Activated CD4-positive, alpha-beta T cell treated with anti-CD3 and anti-CD28 coated beads for 36 hours (primary cell): Measurements from ENCODE around the gene HS1BP3. TPM values are rescaled to one million over a fixed set of nuclear protein-coding genes. Genes with fewer than 3 reads are reported as not detected.

ENCODE experiments used
- ATAC-seq: fragments of 200-7000 bp; cut with Tn5 transposase; one replicate; pipeline ENCODE4 v1.10.0; 2021; ENCODE audit warnings: mild to moderate bottlenecking, moderate library complexity
- CTCF ChIA-PET: fragments of 350-600 bp; sonication (Branson Sonifier 250); formaldehyde crosslinking; loops from one replicate; lab custom pipeline; 2021; ENCODE audit warnings: antibody characterized with exemption; lab: Charles Lee
- POLR2A ChIA-PET: fragments of 350-600 bp; sonication (Branson Sonifier 250); formaldehyde crosslinking; loops from one replicate; lab custom pipeline; 2021; ENCODE audit warnings: antibody characterized with exemption, inconsistent platforms; lab: Charles Lee
- DNase-seq: peaks from one replicate; pipeline ENCODE4 v3.0.0-alpha.2; 2020
- H3K27ac Mint-ChIP-seq: one replicate; pipeline ENCODE4 v1.8.0; 2021; ENCODE audit warnings: mixed read lengths
- H3K27me3 Mint-ChIP-seq: one replicate; pipeline ENCODE4 v1.8.0; 2021; ENCODE audit warnings: mixed read lengths
- H3K36me3 Mint-ChIP-seq: one replicate; pipeline ENCODE4 v1.8.0; 2021; ENCODE audit warnings: low read depth, mixed read lengths
- H3K4me1 Mint-ChIP-seq: one replicate; pipeline ENCODE4 v1.8.0; 2021; ENCODE audit warnings: mixed read lengths
- H3K4me3 Mint-ChIP-seq: one replicate; pipeline ENCODE4 v1.8.0; 2021; ENCODE audit warnings: mild to moderate bottlenecking, moderate library complexity, mixed read lengths
- H3K9me3 Mint-ChIP-seq: one replicate; pipeline ENCODE4 v1.8.0; 2021; ENCODE audit warnings: low read depth, mixed read lengths
- intact Hi-C, 2 experiments: fragments of 100-400 bp; cut with DNase I in 1 of 2; cut with micrococcal nuclease in 1 of 2; formaldehyde crosslinking; loops; one replicate each; pipeline versions ENCODE4 v1.14.2 to v1.15.1; 2022 to 2024; cut with DNase I, micrococcal nuclease
- total RNA-seq, 2 experiments: library from RNA; stranded (reverse); gene quantifications; one replicate each; pipeline ENCODE4 v1.2.3, GENCODE V29; 2021

Gene HS1BP3
- total RNA-seq, 2 experiments from 2014 or later = 6.2 to 7.1 TPM

- Mint-ChIP-seq H3K27me3 (no peaks in the 10 kb centered on the region), H3K36me3 (peaks cover 46% of the 10 kb centered on the region), H3K4me3 (no peak overlapping the region), H3K27ac (no peak overlapping the region), H3K4me1 (no peaks in the 10 kb centered on the region), H3K9me3 (no peaks in the 10 kb centered on the region)
- no peak for ATAC-seq
- intact Hi-C loops = no loop called here
- ChIA-PET POLR2A (no interaction called here), CTCF (interaction anchor here (0.9 to 1.1 kb wide), 2 partner anchors 9 to 357 kb away, joined by 3 to 4 read pairs; no protein-coding TSS in a partner anchor)
- DNase-seq = no peak
These were observed 33.7 kb upstream of the HS1BP3 start for GRCh38 chr2:20684581-20685063.

GRCh38 chr2:20682167-20682920, 31.4 kb upstream of the HS1BP3 start:
- Mint-ChIP-seq H3K4me1 (no peaks in the 10 kb centered on the region), H3K4me3 (no peak overlapping the region), H3K27me3 (no peaks in the 10 kb centered on the region), H3K27ac (no peak overlapping the region), H3K36me3 (peaks cover 35% of the 10 kb centered on the region), H3K9me3 (no peaks in the 10 kb centered on the region)
- intact Hi-C loops = loop anchor here in 1 of 2 experiments (1.0 kb wide), 1 partner anchor 281 kb away; no protein-coding TSS in a partner anchor
- POLR2A ChIA-PET = interaction anchor here (0.6 to 0.7 kb wide), 2 partner anchors 67 to 329 kb away, joined by 3 read pairs; no protein-coding TSS in a partner anchor
- ATAC-seq (no peak), DNase-seq (no peak)
- CTCF ChIA-PET = no interaction called here

GRCh38 chr2:20680744-20681375, 30.0 kb upstream of the HS1BP3 start:
- H3K36me3 Mint-ChIP-seq = peaks cover 25% of the 10 kb centered on the region
- no peaks in the 10 kb centered on the region for H3K9me3 Mint-ChIP-seq
- ATAC-seq (no peak), DNase-seq (no peak)
- ChIA-PET CTCF (no interaction called here), POLR2A (no interaction called here)
- intact Hi-C loops = no loop called here
- no peak overlapping the region for H3K27ac Mint-ChIP-seq
- H3K4me1 Mint-ChIP-seq = no peaks in the 10 kb centered on the region
- H3K27me3 Mint-ChIP-seq = no peaks in the 10 kb centered on the region
- no peak overlapping the region for H3K4me3 Mint-ChIP-seq

GRCh38 chr2:20678780-20679179, 27.9 kb upstream of the HS1BP3 start:
- H3K27ac Mint-ChIP-seq = no peak overlapping the region
- no peak overlapping the region for H3K4me3 Mint-ChIP-seq
- ChIA-PET CTCF (interaction anchor here (0.6 to 5.6 kb wide), 4 partner anchors 18 to 285 kb away, joined by 3 to 23 read pairs (median 8); partner anchors contain the start of gene HS1BP3), POLR2A (no interaction called here)
- no peak for DNase-seq
- H3K4me1 Mint-ChIP-seq = no peaks in the 10 kb centered on the region
- H3K9me3 Mint-ChIP-seq = no peaks in the 10 kb centered on the region
- ATAC-seq = no peak
- H3K36me3 Mint-ChIP-seq = peaks cover 14% of the 10 kb centered on the region
- intact Hi-C loops = no loop called here
- H3K27me3 Mint-ChIP-seq = no peaks in the 10 kb centered on the region

GRCh38 chr2:20678086-20678395, 27.1 kb upstream of the HS1BP3 start:
- intact Hi-C loops = no loop called here
- Mint-ChIP-seq H3K4me3 (no peak overlapping the region), H3K27me3 (no peaks in the 10 kb centered on the region), H3K4me1 (no peaks in the 10 kb centered on the region), H3K36me3 (peaks cover 9% of the 10 kb centered on the region), H3K27ac (no peak overlapping the region), H3K9me3 (no peaks in the 10 kb centered on the region)
- ATAC-seq (no peak), DNase-seq (no peak)
- CTCF ChIA-PET = interaction anchor here (1.2 to 5.6 kb wide), 5 partner anchors 12 to 285 kb away, joined by 3 to 23 read pairs (median 4); partner anchors contain the start of gene HS1BP3
- POLR2A ChIA-PET = interaction anchor here (0.7 kb wide), 1 partner anchor 18 kb away, joined by 3 read pairs; no protein-coding TSS in a partner anchor

GRCh38 chr2:20677301-20678085, 26.6 kb upstream of the HS1BP3 start:
- POLR2A ChIA-PET = interaction anchor here (0.7 kb wide), 1 partner anchor 18 kb away, joined by 3 read pairs; no protein-coding TSS in a partner anchor
- H3K36me3 Mint-ChIP-seq = peaks cover 4% of the 10 kb centered on the region
- no peak for ATAC-seq
- CTCF ChIA-PET = interaction anchor here (1.2 to 5.6 kb wide), 5 partner anchors 11 to 286 kb away, joined by 3 to 23 read pairs (median 4); partner anchors contain the start of gene HS1BP3
- intact Hi-C loops = no loop called here
- DNase-seq = no peak
- peaks cover 3% of the 10 kb centered on the region for H3K27me3 Mint-ChIP-seq
- no peak overlapping the region for H3K27ac Mint-ChIP-seq
- no peaks in the 10 kb centered on the region for H3K9me3 Mint-ChIP-seq
- no peaks in the 10 kb centered on the region for H3K4me1 Mint-ChIP-seq
- no peak overlapping the region for H3K4me3 Mint-ChIP-seq

- CTCF ChIA-PET = interaction anchor here (0.8 to 5.6 kb wide), 6 partner anchors 11 to 287 kb away, joined by 3 to 23 read pairs (median 4); no protein-coding TSS in a partner anchor
- Mint-ChIP-seq H3K4me3 (no peak overlapping the region), H3K27me3 (peaks cover 10% of the 10 kb centered on the region), H3K27ac (no peak overlapping the region), H3K9me3 (no peaks in the 10 kb centered on the region), H3K36me3 (peaks cover 4% of the 10 kb centered on the region), H3K4me1 (no peaks in the 10 kb centered on the region)
- intact Hi-C loops = no loop called here
- no peak for ATAC-seq
- no peak for DNase-seq
- POLR2A ChIA-PET = no interaction called here
These were observed 25.7 kb upstream of the HS1BP3 start for GRCh38 chr2:20676353-20677215.

- H3K27ac Mint-ChIP-seq = no peak overlapping the region
- peaks cover 2% of the 10 kb centered on the region for H3K36me3 Mint-ChIP-seq
- DNase-seq (no peak), ATAC-seq (peak; percentile 83)
- POLR2A ChIA-PET = no interaction called here
- H3K4me3 Mint-ChIP-seq = no peak overlapping the region
- intact Hi-C loops = no loop called here
- H3K27me3 Mint-ChIP-seq = peaks cover 13% of the 10 kb centered on the region
- CTCF ChIA-PET = interaction anchor here (0.8 to 5.6 kb wide), 6 partner anchors 8 to 287 kb away, joined by 3 to 23 read pairs (median 4); no protein-coding TSS in a partner anchor
- no peaks in the 10 kb centered on the region for H3K4me1 Mint-ChIP-seq
- no peaks in the 10 kb centered on the region for H3K9me3 Mint-ChIP-seq
These were observed 24.9 kb upstream of the HS1BP3 start for GRCh38 chr2:20675701-20676352.

GRCh38 chr2:20674974-20675679, 24.2 kb upstream of the HS1BP3 start:
- POLR2A ChIA-PET = no interaction called here
- no peaks in the 10 kb centered on the region for H3K36me3 Mint-ChIP-seq
- no peak overlapping the region for H3K27ac Mint-ChIP-seq
- no peak overlapping the region for H3K4me3 Mint-ChIP-seq
- CTCF ChIA-PET = interaction anchor here (0.7 to 5.6 kb wide), 7 partner anchors 9 to 288 kb away, joined by 3 to 23 read pairs (median 3); no protein-coding TSS in a partner anchor
- no peaks in the 10 kb centered on the region for H3K4me1 Mint-ChIP-seq
- ATAC-seq = no peak
- H3K27me3 Mint-ChIP-seq = peaks cover 15% of the 10 kb centered on the region
- intact Hi-C loops = no loop called here
- DNase-seq = no peak
- no peaks in the 10 kb centered on the region for H3K9me3 Mint-ChIP-seq
